ENCODE measurements around the gene CCDC149. TPM values are rescaled to one million over a fixed set of nuclear protein-coding genes. Genes with fewer than 3 reads are reported as not detected.

CCDC149 gene
- total RNA-seq, 2 donors from 2014 or later: 4.9 to 5.5 TPM

- WGBS, 2 experiments (ENCODE audit: insufficient coverage in 1 of 2, insufficient read length in 1 of 2): 87 to 89% methylated on average over 2 of the region's 2 CpGs
- TF ChIP-seq CTCF (conservative IDR thresholded peaks at IDR 0.05): no peak
- Mint-ChIP-seq H3K9me3 (no peaks in the 10 kb centered on the region), H3K36me3 (ENCODE audit: low read depth) (no peaks in the 10 kb centered on the region), H3K27me3 (ENCODE audit: insufficient read depth) (peaks cover 4% of the 10 kb centered on the region), H3K4me3 (no peak overlapping the region), H3K27ac (no peak overlapping the region), H3K4me1 (no peaks in the 10 kb centered on the region)
- Histone ChIP-seq H3K9me3 (ENCODE audit: control insufficient read depth, low read length) (no peaks in the 10 kb centered on the region), H3K27ac (ENCODE audit: low read depth, low read length) (no peak overlapping the region), H3K4me3 (ENCODE audit: low read length) (no peak overlapping the region), H3K9ac (ENCODE audit: extremely low read depth, low read length, poor library complexity, severe bottlenecking) (no peak overlapping the region), H3K4me1 (ENCODE audit: control insufficient read depth, insufficient read depth, low read length) (no peaks in the 10 kb centered on the region), H3K27me3 (ENCODE audit: control insufficient read depth, insufficient read depth, low read length, poor library complexity, severe bottlenecking) (no peaks in the 10 kb centered on the region), H3K36me3 (ENCODE audit: control insufficient read depth, insufficient read depth, low read length) (no peaks in the 10 kb centered on the region)
- DNase-seq: no peak
Observed at GRCh38 chr4:24956091-24956490, 43.2 kb upstream of the CCDC149 start.

GRCh38 chr4:24952667-24953066 lies 39.8 kb upstream of the CCDC149 start:
- Histone ChIP-seq H3K27me3 (ENCODE audit: control insufficient read depth, insufficient read depth, low read length, poor library complexity, severe bottlenecking) (no peaks in the 10 kb centered on the region), H3K4me3 (ENCODE audit: low read length) (no peak overlapping the region), H3K4me1 (ENCODE audit: control insufficient read depth, insufficient read depth, low read length) (no peaks in the 10 kb centered on the region), H3K9me3 (ENCODE audit: control insufficient read depth, low read length) (peaks cover 10% of the 10 kb centered on the region), H3K27ac (ENCODE audit: low read depth, low read length) (no peak overlapping the region), H3K9ac (ENCODE audit: extremely low read depth, low read length, poor library complexity, severe bottlenecking) (no peak overlapping the region), H3K36me3 (ENCODE audit: control insufficient read depth, insufficient read depth, low read length) (no peaks in the 10 kb centered on the region)
- no peak for TF ChIP-seq CTCF (conservative IDR thresholded peaks at IDR 0.05)
- Mint-ChIP-seq H3K9me3 (peaks cover 6% of the 10 kb centered on the region), H3K4me3 (no peak overlapping the region), H3K27ac (no peak overlapping the region), H3K27me3 (ENCODE audit: insufficient read depth) (peaks cover 6% of the 10 kb centered on the region), H3K4me1 (peaks cover 4% of the 10 kb centered on the region), H3K36me3 (ENCODE audit: low read depth) (no peaks in the 10 kb centered on the region)
- 93 to 100% methylated on average over 2 to 4 of the region's 4 CpGs for WGBS, 2 experiments (ENCODE audit: insufficient coverage in 1 of 2, insufficient read length in 1 of 2)
- no peak for DNase-seq

DNA sequence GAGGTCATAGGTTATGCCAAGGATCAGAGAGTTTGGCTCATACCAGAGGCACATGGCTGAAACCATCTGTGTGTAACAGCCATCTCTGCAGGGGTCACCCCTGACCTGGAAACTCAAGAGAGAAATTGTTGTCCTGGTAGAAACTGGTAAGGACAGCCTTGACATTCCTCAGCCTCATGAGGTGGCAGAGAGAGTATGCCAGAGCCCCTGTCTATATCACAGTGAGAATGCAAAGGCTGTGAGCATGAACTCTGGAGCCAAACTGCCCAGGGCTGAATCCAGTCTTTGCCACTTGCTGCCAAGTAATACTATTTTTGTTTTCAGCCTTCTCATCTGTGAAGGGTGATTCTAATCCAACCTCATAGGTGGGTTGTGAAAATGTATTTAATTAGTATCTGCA lies 37.1 kb upstream of the CCDC149 start:
- H3K36me3 Mint-ChIP-seq (ENCODE audit: low read depth): no peaks in the 10 kb centered on the region
- no peak overlapping the region for H3K27ac ChIP-seq (ENCODE audit: low read depth, low read length)
- no peaks in the 10 kb centered on the region for H3K36me3 ChIP-seq (ENCODE audit: control insufficient read depth, insufficient read depth, low read length)
- H3K4me1 ChIP-seq (ENCODE audit: control insufficient read depth, insufficient read depth, low read length): no peaks in the 10 kb centered on the region
- DNase-seq: no peak
- H3K27me3 ChIP-seq (ENCODE audit: control insufficient read depth, insufficient read depth, low read length, poor library complexity, severe bottlenecking): no peaks in the 10 kb centered on the region
- H3K27me3 Mint-ChIP-seq (ENCODE audit: insufficient read depth): peaks cover 11% of the 10 kb centered on the region
- peaks cover 10% of the 10 kb centered on the region for H3K9me3 ChIP-seq (ENCODE audit: control insufficient read depth, low read length)
- no peak for TF ChIP-seq CTCF (conservative IDR thresholded peaks at IDR 0.05)
- no peak overlapping the region for H3K4me3 Mint-ChIP-seq
- H3K4me1 Mint-ChIP-seq: peaks cover 4% of the 10 kb centered on the region
- peaks cover 11% of the 10 kb centered on the region for H3K9me3 Mint-ChIP-seq
- no peak overlapping the region for H3K4me3 ChIP-seq (ENCODE audit: low read length)
- no peak overlapping the region for H3K9ac ChIP-seq (ENCODE audit: extremely low read depth, low read length, poor library complexity, severe bottlenecking)
- H3K27ac Mint-ChIP-seq: no peak overlapping the region
